IMR-90 (cell line): Measurements from ENCODE around the gene MRTFA. TPM values are rescaled to one million over a fixed set of nuclear protein-coding genes. Genes with fewer than 3 reads are reported as not detected.

Source experiments
- ATAC-seq: fragments of 200-7000 bp; cut with Tn5 transposase; 2 replicates; pipeline ENCODE4 v1.9.1; 2020; ENCODE audit warnings: low read depth, mild to moderate bottlenecking, moderate library complexity
- BruUV-seq: library from RNA; stranded (reverse); fragments of 400-500 nt; replicated peaks from 2 replicates; lab custom pipeline; 2021; lab: Mats Ljungman, UMichigan
- CTCF ChIA-PET: fragments of 300-600 bp; formaldehyde crosslinking; extraction: SDS; loops from one replicate; lab custom pipeline; 2021; ENCODE audit warnings: antibody characterized with exemption; lab: Yijun Ruan, JAX
- POLR2A ChIA-PET: fragments of 300-600 bp; sonication (Branson Sonifier 250); formaldehyde crosslinking; loops from one replicate; lab custom pipeline; 2022; ENCODE audit warnings: antibody characterized with exemption; ENCODE audit not compliant: unreplicated experiment; lab: Charles Lee
- DNase-seq: peaks from one replicate; pipeline ENCODE4 v3.0.0; 2013
- H2AFZ ChIP-seq: replicated peaks from 2 replicates; pipeline ENCODE3; 2013; ENCODE audit warnings: low read length, mild to moderate bottlenecking; ENCODE audit not compliant: poor library complexity
- H2AK5ac ChIP-seq: 2 replicates; pipeline ENCODE4 v1.6.1; 2013; ENCODE audit warnings: low read depth, low read length, inconsistent platforms
- H2AK9ac ChIP-seq: replicated peaks from 2 replicates; pipeline ENCODE3; 2013; ENCODE audit warnings: mild to moderate bottlenecking, low read depth, low read length, moderate library complexity; ENCODE audit not compliant: poor library complexity
- H2BK120ac ChIP-seq: 2 replicates; pipeline ENCODE4 v1.6.1; 2013; ENCODE audit warnings: low read depth, low read length, inconsistent platforms
- H2BK15ac ChIP-seq: 3 replicates; pipeline ENCODE4 v1.6.1; 2013; ENCODE audit warnings: low read depth, low read length, inconsistent platforms
- H2BK20ac ChIP-seq: 2 replicates; pipeline ENCODE4 v1.6.1; 2013; ENCODE audit warnings: low read depth, mild to moderate bottlenecking, inconsistent platforms, low read length, moderate library complexity
- H2BK5ac ChIP-seq: 2 replicates; pipeline ENCODE4 v1.6.1; 2013; ENCODE audit warnings: mild to moderate bottlenecking, low read depth, low read length, inconsistent platforms; ENCODE audit not compliant: poor library complexity, severe bottlenecking
- H3K14ac ChIP-seq: replicated peaks from 2 replicates; pipeline ENCODE4 v1.6.1; 2013; ENCODE audit warnings: low read depth, low read length, inconsistent platforms
- H3K18ac ChIP-seq: 2 replicates; pipeline ENCODE4 v1.6.1; 2013; ENCODE audit warnings: low read depth, low read length, control low read depth
- H3K23ac ChIP-seq: 2 replicates; pipeline ENCODE4 v1.6.1; 2013; ENCODE audit warnings: low read depth, low read length, inconsistent platforms
- H3K27ac ChIP-seq: 2 replicates; pipeline ENCODE4 v1.5.1; 2013; ENCODE audit warnings: mild to moderate bottlenecking, control low read depth, low read length; ENCODE audit not compliant: insufficient read depth
- H3K27me3 ChIP-seq: 2 replicates; pipeline ENCODE4 v1.6.1; 2013; ENCODE audit warnings: low read length; ENCODE audit not compliant: control insufficient read depth, insufficient read depth
- H3K36me3 ChIP-seq: 2 replicates; pipeline ENCODE4 v1.6.1; 2013; ENCODE audit warnings: low read length, mixed read lengths; ENCODE audit not compliant: control insufficient read depth, insufficient read depth
- H3K4ac ChIP-seq: 2 replicates; pipeline ENCODE4 v1.6.1; 2013; ENCODE audit warnings: low read depth, low read length, inconsistent platforms
- H3K4me1 ChIP-seq: 2 replicates; pipeline ENCODE4 v1.6.1; 2013; ENCODE audit warnings: low read length, mixed read lengths; ENCODE audit not compliant: control insufficient read depth, insufficient read depth
- H3K4me2 ChIP-seq: 2 replicates; pipeline ENCODE4 v1.6.1; 2013; ENCODE audit warnings: low read depth, mild to moderate bottlenecking, control low read depth, low read length, moderate library complexity
- H3K4me3 ChIP-seq: 2 replicates; pipeline ENCODE4 v1.5.1; 2013; ENCODE audit warnings: low read depth, mild to moderate bottlenecking, control low read depth, low read length, moderate library complexity; ENCODE audit not compliant: insufficient read depth
- H3K56ac ChIP-seq: 2 replicates; pipeline ENCODE4 v1.6.1; 2013; ENCODE audit warnings: low read length, inconsistent platforms; ENCODE audit not compliant: insufficient read depth; ENCODE audit errors: extremely low read depth
- H3K79me1 ChIP-seq, 2 experiments: 2 replicates each; pipeline ENCODE4 v1.6.1; 2013; ENCODE audit warnings: low read length in 2 of 2, inconsistent platforms in 1 of 2, low read depth in 1 of 2
- H3K9ac ChIP-seq: 2 replicates; pipeline ENCODE4 v1.6.1; 2013; ENCODE audit warnings: low read depth, low read length, control low read depth
- H3K9me1 ChIP-seq: 2 replicates; pipeline ENCODE4 v1.6.1; 2013; ENCODE audit warnings: low read length, inconsistent platforms; ENCODE audit not compliant: insufficient read depth
- H3K9me3 ChIP-seq: 2 replicates; pipeline ENCODE4 v1.6.1; 2013; ENCODE audit warnings: low read length; ENCODE audit not compliant: control insufficient read depth, insufficient read depth
- H4K20me1 ChIP-seq: 2 replicates; pipeline ENCODE4 v1.6.1; 2013; ENCODE audit warnings: low read length, inconsistent platforms; ENCODE audit not compliant: insufficient read depth
- H4K5ac ChIP-seq: 2 replicates; pipeline ENCODE4 v1.6.1; 2013; ENCODE audit warnings: mild to moderate bottlenecking, low read depth, low read length, control low read depth
- H4K8ac ChIP-seq, 2 experiments: 2 replicates each; pipeline ENCODE4 v1.6.1; 2013; ENCODE audit warnings: low read depth in 2 of 2, low read length in 2 of 2, control low read depth in 1 of 2, inconsistent platforms in 1 of 2
- H4K91ac ChIP-seq: 2 replicates; pipeline ENCODE4 v1.6.1; 2013; ENCODE audit warnings: low read depth, low read length, inconsistent platforms; ENCODE audit not compliant: insufficient read depth
- WGBS, 2 experiments: methylation state at CpG; one replicate each; pipeline versions ENCODE4 v1.1.5 to v1.1.7; 2013; ENCODE audit warnings: missing lambda C conversion rate in 2 of 2; ENCODE audit not compliant: insufficient read length in 1 of 2; ENCODE audit errors: extremely low coverage in 2 of 2; 5-methylcytosine and 5-hydroxymethylcytosine counted together
- dilution Hi-C: fragments of 300-500 bp; cut with HindIII; formaldehyde crosslinking; loops from one replicate; pipeline ENCODE4 v1.14.3; 2018; ENCODE audit warnings: low sequenced_read_pairs; ENCODE audit not compliant: unreplicated experiment
- in situ Hi-C: fragments of 300-500 bp; cut with MboI; formaldehyde crosslinking; loops from 3 replicates; pipeline ENCODE4 v1.14.3; 2019; ENCODE audit warnings: low sequenced_read_pairs, inconsistent platforms, mixed read lengths
- intact Hi-C: fragments of 100-400 bp; cut with micrococcal nuclease; formaldehyde crosslinking; loops from 2 replicates; pipeline ENCODE4 v1.10.0; 2022
- polyA plus RNA-seq, 3 experiments: library from polyadenylated mRNA; depleted of rRNA; stranded (reverse); fragments of >200 nt; gene quantifications; 2 replicates each; pipeline ENCODE4 v1.2.3, GENCODE V29; 2012; ENCODE audit warnings: low replicate concordance in 1 of 3
- total RNA-seq: library from RNA; depleted of rRNA; stranded (reverse); fragments of >200 nt; gene quantifications from 2 replicates; pipeline ENCODE4 v1.2.3, GENCODE V29; 2012
- TF ChIP-seq, protein P1 (sequence below): fragments of 150-350 bp; IDR thresholded peaks from 2 replicates; pipeline ENCODE4 v1.6.1; 2017; ENCODE audit warnings: mild to moderate bottlenecking, antibody characterized with exemption, low read length, low read depth
- TF ChIP-seq, protein P2 (sequence below): conservative IDR thresholded peaks from 2 replicates; pipeline ENCODE4 v1.5.1; 2012; ENCODE audit warnings: mild to moderate bottlenecking, low read depth, low read length, improper control_type of control experiment

The MRTFA gene
- total and polyA plus RNA-seq, 2 of the 4 experiments (the other 2 are of a cell fraction): 12.5 to 17.2 TPM

DNA sequence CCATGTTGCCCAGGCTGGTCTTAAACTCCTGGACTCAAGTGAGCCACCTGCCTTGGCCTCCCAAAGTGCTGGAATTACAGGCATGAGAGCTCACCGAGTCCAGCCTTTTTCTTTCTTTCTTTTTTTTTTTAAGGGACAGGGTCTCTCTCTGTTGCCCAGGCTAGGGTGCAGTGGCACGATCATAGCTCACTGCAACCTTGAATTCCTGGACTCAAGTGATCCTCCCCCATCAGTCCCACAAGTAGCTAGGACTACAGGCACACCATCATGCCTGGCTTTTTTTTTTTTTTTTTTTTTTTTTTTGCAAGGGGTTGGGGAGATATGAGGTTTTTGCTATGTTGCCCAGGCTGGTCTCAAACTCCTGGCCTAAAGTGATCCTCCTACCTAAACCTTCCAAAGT is 78.5 kb downstream of the MRTFA start:
- Histone ChIP-seq H2AK9ac (no peak overlapping the region), H3K27me3 (no peaks in the 10 kb centered on the region), H3K23ac (no peak overlapping the region), H2BK5ac (no peak overlapping the region), H4K20me1 (peaks cover 39% of the 10 kb centered on the region), H3K9me3 (no peaks in the 10 kb centered on the region), H2AK5ac (no peak overlapping the region), H3K9ac (no peak overlapping the region), H3K79me1 (peaks cover 28 to 71% of the 10 kb centered on the region in 2 experiments), H4K91ac (no peak overlapping the region), H2BK20ac (no peak overlapping the region), H2BK120ac (no peak overlapping the region), H3K4me2 (no peak overlapping the region), H3K9me1 (peaks cover 21% of the 10 kb centered on the region), H3K4me1 (peaks cover 2% of the 10 kb centered on the region; the same call in 1 of the 2 replicates), H2AFZ (no peak overlapping the region), H3K4ac (no peak overlapping the region), H3K27ac (no peak overlapping the region), H3K4me3 (no peak overlapping the region), H3K36me3 (peaks cover 5% of the 10 kb centered on the region; the same call in 1 of the 2 replicates), H4K8ac (no peak overlapping the region), H4K5ac (no peak overlapping the region), H3K18ac (no peak overlapping the region), H3K14ac (no peak overlapping the region), H3K56ac (no peak overlapping the region), H2BK15ac (no peak overlapping the region)
- dilution Hi-C loops (no loop called here), in situ Hi-C loops (no loop called here), intact Hi-C loops (loop anchor here (2.0 kb wide), 1 partner anchor 15 kb away; no protein-coding TSS in a partner anchor)
- ChIA-PET POLR2A (no interaction called here), CTCF (no interaction called here)
- DNase-seq (no peak), ATAC-seq (no peak)
- no TSS peak for BruUV-seq
- no CpG with 5 or more reads among the region's 2 CpGs for WGBS, 2 experiments
- TF ChIP-seq, protein P1, sequence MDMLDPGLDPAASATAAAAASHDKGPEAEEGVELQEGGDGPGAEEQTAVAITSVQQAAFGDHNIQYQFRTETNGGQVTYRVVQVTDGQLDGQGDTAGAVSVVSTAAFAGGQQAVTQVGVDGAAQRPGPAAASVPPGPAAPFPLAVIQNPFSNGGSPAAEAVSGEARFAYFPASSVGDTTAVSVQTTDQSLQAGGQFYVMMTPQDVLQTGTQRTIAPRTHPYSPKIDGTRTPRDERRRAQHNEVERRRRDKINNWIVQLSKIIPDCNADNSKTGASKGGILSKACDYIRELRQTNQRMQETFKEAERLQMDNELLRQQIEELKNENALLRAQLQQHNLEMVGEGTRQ: no peak
- TF ChIP-seq, protein P2, sequence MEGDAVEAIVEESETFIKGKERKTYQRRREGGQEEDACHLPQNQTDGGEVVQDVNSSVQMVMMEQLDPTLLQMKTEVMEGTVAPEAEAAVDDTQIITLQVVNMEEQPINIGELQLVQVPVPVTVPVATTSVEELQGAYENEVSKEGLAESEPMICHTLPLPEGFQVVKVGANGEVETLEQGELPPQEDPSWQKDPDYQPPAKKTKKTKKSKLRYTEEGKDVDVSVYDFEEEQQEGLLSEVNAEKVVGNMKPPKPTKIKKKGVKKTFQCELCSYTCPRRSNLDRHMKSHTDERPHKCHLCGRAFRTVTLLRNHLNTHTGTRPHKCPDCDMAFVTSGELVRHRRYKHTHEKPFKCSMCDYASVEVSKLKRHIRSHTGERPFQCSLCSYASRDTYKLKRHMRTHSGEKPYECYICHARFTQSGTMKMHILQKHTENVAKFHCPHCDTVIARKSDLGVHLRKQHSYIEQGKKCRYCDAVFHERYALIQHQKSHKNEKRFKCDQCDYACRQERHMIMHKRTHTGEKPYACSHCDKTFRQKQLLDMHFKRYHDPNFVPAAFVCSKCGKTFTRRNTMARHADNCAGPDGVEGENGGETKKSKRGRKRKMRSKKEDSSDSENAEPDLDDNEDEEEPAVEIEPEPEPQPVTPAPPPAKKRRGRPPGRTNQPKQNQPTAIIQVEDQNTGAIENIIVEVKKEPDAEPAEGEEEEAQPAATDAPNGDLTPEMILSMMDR: no peak
